Right kidney (tissue), 1 donor: Measurements from ENCODE around the gene CLPSL2.

Experiments
- DNase-seq: peaks from one replicate; pipeline ENCODE4 v3.0.0-alpha.2; 2016

CLPSL2 gene

GRCh38 chr6:35746516-35746915 is 29.9 kb upstream of the CLPSL2 start:
- no peak for DNase-seq

DNA sequence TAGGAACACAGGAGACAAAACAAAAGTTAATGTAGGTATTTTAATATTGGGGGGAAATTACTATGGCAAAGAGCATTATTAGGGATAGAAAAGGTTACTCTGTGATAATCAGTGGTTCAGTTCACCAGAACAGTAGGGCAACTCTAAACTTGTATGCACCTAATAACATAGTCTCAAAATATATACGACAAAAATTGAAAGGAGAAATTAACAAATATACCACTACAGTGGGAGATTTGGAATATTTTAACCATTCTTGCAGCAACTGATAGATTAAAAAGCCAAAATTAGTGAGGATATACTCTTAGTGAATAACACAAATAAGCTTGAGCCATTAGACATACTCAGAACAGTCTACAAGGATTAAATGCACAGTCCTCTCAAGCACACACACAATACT is 28.5 kb upstream of the CLPSL2 start:
- no peak for DNase-seq

- no peak for DNase-seq
Observed at GRCh38 chr6:35750557-35750956, 25.8 kb upstream of the CLPSL2 start.

DNA sequence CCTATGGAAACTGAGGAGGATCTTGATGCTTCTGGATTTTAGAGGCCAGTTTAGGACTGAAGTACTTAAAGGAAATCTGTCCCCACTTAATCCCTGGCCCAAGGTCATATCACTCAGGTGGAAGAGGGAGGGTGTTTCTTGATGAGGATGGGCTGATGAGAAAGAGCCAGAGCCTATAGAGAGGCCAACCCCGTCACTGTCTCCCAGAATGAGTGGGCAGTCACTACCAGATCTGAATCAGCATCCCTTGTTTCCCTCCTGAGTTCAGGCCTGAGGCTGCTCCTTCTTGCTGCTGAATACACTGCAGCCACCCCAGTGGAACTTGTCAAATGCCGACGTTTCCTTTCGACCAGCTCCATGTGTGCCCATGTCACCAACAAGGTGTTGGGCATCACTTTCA is 24.8 kb upstream of the CLPSL2 start:
- no peak for DNase-seq

GRCh38 chr6:35752330-35752729 is 24.1 kb upstream of the CLPSL2 start:
- DNase-seq = no peak

GRCh38 chr6:35754452-35755277 is 21.7 kb upstream of the CLPSL2 start:
- DNase-seq = no peak

DNA sequence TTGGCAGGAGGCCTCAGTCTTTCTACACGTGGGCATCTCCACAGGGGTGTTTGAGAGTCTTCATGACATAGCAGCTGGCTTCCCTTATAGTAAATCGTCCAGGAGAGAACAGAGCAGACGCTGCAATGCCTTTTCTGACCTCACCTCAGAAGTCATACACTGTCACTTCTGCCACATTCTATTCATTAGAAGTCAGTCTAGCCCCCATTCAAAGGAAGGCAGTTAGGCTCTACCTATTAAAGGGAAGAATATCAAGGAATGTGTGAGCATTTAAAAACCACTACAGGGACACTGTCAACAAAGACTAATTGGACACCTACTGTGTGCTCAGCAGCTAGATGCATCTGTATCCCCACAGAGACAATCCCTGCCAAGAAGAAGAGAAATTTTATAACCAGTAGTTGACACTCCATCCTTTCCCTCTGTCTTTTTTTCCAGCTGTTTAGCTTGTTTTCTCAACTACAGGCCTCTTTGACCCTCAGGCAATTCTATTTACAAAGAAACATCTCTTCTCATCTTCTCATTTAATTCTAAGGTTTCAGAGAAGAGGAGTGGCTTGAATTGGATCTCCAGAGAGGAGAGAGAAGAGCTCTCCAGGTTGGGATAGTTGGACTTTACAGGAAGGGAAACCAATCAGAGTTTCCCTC is 21.0 kb upstream of the CLPSL2 start:
- DNase-seq = no peak

DNA sequence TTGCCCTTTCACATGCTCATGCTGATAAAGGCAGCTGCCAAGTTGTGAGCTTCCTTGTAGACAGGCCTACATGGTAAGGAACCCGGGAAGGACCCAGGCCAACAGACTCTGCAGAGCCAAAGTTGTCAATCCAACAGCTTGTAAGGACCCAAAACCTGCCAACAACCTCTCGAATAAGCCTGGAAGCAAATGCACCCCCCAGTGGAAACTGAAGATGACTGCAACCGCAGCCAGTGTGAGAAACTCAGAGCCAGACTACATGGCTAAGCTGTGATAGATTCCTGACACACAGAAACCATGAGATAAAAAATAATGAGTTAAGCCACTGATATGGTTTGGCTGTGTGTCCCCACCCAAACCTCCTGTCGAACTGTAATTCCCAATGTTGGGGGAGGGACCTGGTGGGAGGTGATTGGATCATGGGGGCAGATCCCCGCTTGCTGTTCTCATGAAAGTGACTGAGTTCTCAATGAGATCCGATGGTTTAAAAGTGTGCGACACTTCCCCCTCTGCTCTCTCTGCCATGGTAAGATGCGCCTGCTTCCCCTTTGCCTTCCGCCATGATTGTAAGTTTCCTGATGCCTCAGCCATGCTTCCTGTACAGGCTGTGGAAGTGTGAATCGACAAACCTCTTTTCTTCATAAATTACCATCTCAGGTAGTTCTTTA is 18.8 kb upstream of the CLPSL2 start:
- DNase-seq = no peak

DNA sequence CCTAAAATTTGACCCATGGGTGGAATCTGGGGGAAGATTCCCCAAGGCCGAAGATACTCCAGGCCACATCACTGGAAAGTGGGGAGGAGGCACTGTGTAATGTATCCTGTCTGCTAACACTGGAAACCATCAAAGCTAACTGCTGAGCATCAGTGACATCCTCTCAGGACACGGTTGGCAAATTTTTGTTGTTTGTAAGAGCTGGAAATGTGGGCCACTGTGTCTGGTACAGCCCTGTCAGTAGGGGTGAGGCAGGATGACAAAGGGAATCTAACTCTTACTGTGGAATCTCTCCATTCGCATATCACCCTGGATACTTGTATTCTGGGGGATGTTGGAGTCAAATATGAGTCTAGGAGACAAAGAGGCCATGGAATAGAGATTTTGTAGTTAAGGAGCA is 17.0 kb upstream of the CLPSL2 start:
- DNase-seq = no peak

DNA sequence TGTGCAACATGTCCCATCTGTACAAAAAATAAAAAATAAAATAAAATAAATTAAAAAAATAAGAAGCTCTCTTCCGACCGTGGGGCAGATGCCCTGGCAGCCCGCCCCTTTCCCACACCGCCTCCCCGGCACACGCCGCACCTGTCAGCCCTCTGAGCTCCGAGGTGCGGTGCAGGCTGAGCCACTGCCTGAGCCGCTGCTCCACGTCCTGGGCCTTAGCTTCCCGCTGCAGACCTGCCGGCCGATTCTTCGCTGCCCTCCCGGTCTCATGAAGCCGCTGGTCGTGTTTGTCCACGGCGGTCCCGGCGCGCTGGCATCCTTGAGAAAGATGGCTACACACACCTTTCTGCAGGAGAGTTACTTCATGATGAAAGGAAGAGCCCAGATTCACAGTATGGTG is 10.7 kb upstream of the CLPSL2 start:
- no peak for DNase-seq

- DNase-seq = no peak
Observed at GRCh38 chr6:35769211-35769610, 7.2 kb upstream of the CLPSL2 start.

GRCh38 chr6:35771343-35771627 is 5.1 kb upstream of the CLPSL2 start:
- no peak for DNase-seq

- no peak for DNase-seq
Observed at GRCh38 chr6:35774116-35774794, 2.1 kb upstream of the CLPSL2 start.

- DNase-seq = no peak
Observed at GRCh38 chr6:35775031-35775430, 1.4 kb upstream of the CLPSL2 start.

GRCh38 chr6:35777356-35778102 is 1.1 kb downstream of the CLPSL2 start:
- DNase-seq = no peak

GRCh38 chr6:35778437-35778836 is 2.0 kb downstream of the CLPSL2 start:
- DNase-seq = no peak

DNA sequence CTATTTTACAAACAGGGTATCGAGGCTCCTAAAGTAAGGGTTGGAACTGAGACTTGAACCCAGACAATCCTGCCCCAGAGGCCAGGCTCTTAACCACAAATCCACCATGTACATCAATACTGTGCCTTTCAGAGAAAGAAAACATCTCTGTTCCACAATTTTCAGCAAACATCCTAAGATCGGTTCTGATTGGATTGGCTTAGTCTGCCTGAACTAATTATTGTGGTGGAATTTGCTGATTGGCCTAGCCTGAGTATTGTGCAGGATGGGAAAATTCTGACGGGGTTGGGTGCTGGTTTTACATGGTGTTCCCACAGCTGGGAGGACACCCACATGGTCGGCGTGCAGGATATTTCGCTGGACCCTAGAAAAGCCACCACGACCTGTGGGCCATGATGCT is 4.3 kb downstream of the CLPSL2 start, which contains the start of gene CLPSL1:
TSS of gene CLPSL1 (plus strand) at position 301 of the 400 bp plus-strand sequence. CDS start at position 393, 92 bp downstream.
- DNase-seq = no peak

GRCh38 chr6:35781290-35781689 is 4.9 kb downstream of the CLPSL2 start:
- DNase-seq = no peak

- no peak for DNase-seq
Observed at GRCh38 chr6:35782424-35782823, 6.0 kb downstream of the CLPSL2 start.

GRCh38 chr6:35784200-35784599 is 7.8 kb downstream of the CLPSL2 start:
- DNase-seq = no peak

- no peak for DNase-seq
Observed at GRCh38 chr6:35786272-35786671, 9.9 kb downstream of the CLPSL2 start.

GRCh38 chr6:35786810-35787209 is 10.4 kb downstream of the CLPSL2 start:
- peak; percentile 58 for DNase-seq
